Measurements from ENCODE around the gene ATG101.

ATG101 gene

DNA sequence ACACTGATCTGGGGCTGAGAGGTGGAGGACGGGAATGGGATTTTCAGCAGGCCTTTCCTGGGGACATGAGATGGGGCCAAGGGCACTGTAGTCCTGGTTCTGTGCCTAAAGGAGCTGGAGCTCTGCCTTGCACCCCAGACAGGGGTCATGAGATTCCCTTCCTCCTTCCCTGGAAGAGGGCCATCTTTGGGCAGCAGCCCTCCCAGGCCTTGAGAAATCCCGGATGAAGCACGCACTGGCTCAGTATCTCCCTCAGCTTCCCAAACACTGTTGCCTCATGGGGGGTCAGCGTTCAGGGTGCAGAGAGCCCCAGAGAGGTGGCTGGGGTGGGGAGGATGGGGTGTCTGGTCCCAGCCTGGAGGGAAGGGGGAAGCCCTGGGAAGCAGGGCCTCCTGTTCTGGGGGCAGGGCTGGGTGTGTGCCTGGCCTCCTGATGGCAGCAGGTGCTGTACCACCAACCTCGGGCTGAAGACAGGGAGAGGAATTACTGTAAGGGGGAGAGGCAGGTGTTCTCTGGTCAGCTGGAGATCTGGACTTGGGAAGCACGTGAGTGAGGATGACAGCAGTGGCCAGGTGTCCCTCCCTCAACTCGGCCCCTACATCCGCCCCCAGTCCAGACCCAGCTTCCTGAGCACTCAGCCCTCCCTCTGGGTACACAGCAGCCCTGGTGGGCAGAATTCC lies 26.9 kb upstream of the ATG101 start:
- DNase-seq, result no peak

DNA sequence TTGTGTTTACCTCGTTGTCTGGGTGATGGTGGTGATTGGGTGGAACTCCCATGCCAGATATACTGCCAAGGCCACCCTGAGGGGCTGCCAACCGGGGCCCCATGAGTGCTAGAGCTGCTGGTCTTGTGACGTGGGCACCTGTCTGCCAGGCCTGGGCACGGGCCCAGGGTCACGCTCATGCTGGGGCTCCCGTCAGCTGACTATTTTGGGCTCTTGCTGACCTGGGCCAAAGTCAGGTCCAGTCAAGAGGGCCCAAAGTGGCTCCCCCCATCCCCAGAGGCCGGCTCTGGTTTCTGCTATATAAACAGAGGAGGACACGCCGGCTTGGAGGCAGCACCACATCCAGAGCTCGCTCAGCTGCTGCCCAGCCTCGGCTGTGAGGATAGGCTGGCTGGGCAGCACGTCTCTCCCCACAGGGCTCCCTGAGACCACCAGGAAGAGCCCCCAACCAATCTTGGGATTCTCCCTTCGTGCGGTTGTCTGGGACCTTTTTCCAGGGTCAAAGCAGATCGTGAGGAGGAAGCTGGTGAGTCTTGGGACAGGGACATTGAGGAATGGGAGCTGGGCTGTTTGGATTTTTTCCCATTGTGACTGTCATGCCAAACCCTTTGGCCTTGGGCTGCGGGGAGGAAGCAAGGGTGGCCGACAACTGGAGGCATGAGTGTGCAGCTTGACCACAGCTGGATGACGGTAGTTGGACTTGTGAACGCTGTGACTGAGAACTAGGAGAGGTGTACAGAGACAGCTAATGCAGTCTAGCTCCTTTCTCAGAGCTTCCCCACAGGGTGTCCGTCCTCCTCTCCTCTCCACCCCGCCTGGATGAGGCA lies 26.2 kb upstream of the ATG101 start:
- DNase-seq, result no peak

DNA sequence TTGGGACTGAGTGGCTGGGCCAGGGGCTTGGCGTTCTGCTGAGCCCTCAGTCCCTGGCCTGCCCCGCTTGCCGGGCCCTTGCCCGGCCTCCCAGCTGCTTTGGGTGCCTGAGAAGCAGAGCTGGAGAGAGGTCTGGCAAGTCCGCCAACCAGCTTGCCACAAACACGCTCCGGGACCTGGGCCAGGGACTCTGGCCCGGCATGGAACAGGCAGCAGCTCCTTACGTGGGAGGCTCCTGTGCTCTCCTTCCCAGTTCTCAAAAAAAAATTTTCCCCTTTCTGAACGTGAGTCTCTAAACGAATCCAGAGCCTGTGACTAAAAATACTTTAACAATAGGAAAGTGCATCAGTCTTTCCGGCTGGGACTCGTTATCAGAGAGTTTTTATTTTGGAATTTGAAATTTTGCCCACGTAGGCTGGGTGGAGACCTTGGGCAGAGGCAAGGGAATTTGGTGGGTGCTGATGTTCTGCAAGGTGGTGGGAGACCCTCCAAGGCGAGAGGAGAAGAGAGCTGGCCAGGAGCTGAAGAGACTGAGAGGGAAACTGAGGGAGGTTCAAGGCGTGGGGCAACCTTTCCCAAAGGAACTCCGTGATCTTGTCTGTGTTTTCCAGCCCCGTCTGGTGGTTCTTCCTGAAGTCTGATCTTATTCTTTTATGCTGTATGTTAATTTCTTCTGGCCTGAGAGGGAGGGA lies 25.3 kb upstream of the ATG101 start:
- no peak for DNase-seq

DNA sequence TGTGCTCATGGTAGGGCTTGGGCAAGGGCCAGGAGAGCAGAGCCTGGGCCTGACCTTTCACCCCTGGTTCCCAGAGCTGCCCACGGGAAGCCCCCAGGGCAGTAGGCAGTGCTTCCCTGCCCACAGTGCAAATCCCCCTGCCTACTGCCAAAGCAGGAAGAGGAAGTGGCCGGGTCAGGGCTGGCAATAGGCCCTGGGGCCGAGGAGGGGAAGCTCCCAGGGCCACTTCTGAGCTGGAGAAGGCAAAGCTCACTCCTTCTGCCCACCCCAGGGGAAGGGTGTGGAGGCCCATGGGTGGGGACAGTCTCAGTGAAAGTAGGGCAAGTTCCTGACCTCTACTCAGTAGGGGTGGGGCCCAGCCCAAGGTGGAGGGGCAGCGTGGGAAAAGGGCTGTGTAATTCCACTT lies 24.0 kb upstream of the ATG101 start:
- peak; percentile 13 for DNase-seq

DNA sequence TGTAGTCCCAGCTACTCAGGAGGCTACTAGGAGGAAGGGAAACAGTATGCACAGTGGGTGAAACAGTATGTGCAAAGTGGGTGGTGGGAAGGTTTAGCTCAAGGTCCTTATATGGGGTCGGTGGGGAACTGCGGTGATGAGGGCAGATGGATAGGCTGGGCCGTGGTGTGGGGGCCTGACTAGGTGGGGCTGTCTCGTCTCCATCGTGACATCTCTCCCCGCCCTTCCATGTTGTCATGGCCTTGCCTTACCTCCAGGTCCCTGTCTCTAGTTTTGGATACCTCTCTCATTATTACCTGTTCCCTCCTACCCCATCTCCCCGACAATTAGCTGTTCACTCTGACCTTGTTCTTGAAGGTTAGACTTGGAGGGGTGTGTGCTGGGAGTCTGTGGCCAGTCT lies 22.9 kb upstream of the ATG101 start:
- DNase-seq, result no peak

DNA sequence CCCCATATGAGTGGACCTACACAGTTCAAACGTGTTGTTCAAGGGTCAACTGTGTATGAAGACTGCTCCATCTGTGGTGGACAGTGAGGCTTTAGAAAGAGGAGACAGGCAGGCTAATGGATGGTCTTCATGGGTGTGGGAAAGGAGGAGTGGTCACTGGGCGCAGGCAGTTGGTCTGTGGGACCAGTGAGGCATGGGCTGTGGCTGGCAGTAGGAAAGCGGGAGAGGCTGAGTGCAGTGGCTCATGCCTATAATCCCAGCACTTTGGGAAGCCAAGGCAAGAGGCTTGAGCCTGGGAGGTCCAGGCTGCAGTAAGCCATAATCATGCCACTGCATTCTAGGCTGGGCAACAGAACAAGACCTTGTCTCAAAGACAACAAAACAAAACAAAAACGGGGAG lies 20.5 kb upstream of the ATG101 start:
- no peak for DNase-seq

DNA sequence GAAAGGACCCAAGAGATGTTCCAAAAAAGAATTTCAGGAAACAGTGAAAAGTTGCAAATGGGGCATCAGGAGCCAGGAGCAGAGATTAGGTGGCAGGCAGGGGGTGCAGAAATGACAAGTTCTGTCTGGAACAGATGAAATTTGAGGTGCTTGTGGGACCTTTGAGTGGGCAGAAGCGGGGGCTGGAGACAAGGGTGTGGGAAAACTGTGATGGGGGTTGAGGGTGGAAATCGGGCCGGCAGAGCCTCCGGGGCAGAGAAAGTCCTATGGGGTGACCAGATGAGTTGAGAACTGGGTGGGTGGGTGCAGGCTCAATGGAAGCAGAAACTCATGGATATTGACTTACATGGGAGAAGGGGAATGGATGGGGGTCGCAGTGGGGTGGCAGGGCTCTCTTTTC lies 20.1 kb upstream of the ATG101 start:
- no peak for DNase-seq

DNA sequence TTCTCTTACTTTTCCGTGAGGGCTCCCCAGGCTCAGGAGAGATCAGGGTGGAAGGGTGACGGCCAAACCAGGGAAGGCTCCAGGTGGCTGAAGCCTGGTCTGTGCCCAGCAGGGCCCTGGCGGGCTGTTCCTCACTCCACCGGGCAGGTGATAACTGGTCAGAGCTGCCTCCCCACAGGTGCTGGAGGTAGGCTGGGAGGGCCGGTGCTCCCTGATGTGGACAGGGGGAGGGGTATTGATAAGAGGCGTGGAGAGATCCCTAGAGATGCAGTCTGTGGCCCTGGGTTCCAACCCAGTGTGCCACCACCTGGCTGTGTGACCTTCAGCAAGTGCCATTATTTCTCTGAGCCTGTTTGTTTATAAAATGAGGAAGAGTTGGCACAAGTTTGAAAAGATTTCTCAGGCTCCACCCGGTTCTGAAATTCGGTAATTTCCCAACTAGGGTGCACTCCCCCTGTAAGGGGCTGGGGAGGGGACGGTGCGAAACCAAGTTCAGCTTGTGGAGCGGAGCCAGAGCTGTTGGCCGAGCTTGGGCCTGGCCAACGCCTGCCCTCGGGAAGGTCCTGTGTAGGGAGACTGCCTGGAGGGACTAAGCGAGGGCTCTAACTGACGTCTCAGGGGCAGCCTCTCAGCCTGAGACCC lies 19.5 kb upstream of the ATG101 start:
- DNase-seq, result no peak

DNA sequence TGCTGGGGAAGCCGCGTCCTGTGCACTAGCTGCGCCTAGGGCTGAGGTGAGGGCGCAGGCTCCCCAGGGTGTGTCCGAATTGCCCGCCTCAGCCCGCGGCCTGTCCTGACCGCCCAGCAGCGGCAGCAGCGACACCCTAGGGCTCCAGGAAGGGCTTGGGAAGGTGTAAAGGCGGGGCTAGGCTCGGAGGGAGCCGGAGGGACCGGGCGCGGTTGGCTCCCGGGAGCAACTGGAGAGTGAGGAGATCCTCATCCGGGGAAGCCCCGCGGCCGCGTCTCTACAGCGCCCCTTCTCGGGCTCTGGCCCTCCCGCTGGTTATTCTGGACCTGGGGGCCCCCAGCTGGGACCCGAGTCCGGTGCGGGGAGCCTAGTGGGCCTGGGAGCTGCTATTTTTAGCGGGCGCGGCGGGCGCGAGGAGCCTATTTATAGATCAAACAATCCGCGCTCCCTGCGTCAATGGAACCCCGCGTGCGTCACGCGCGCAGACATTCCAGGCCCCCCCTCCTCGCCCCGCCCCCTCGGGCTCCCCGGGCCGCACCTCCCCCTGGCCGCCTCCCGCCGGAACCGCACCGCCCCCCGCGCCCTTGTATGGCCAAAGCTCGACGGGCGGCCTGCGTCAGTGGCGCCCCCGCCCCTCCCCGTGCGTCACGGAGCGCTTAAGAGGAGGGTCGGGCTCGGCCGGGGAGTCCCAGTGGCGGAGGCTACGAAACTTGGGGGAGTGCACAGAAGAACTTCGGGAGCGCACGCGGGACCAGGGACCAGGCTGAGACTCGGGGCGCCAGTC lies 18.8 kb upstream of the ATG101 start, which contains the start of gene NR4A1:
TSS of gene NR4A1 (plus strand) at position 685 of the 784 bp plus-strand sequence. CDS start 2,887 bp downstream, outside the sequence.
- peak; percentile 60 for DNase-seq

DNA sequence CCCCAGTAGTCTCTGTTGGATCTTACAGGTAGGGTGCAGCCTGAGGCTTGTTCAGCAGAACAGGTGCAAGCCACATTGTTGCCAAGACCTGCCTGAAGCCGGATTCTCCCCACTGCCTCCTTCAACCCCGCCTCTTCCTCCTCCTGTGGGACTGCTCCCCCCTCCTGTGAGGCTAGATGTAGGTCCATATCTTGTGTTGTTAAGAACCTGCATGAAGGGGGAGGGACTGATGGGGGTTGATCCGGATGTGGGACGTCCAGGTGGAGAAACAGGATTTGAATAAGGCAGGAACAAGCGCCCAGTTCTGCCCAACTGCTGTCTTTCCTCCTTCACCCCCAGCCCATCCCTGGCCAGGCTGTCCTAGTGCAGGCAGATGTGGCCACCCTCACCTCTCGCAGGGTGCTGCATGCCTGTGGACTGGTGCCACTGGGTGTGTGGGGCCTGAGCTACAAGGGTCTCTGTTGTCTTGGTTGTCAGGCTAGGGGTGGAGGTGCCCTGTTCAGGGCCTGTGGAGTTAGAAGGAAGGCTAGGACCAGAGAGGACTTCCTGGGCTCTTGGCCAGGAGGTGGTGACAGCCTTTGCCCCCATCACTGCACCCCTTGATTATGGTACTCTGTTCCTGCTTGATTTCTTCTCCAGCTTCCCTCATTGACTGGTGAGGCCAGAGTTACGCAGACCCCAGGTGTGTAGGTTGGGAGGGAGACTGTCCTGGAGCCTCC lies 17.2 kb upstream of the ATG101 start:
- DNase-seq, result no peak

DNA sequence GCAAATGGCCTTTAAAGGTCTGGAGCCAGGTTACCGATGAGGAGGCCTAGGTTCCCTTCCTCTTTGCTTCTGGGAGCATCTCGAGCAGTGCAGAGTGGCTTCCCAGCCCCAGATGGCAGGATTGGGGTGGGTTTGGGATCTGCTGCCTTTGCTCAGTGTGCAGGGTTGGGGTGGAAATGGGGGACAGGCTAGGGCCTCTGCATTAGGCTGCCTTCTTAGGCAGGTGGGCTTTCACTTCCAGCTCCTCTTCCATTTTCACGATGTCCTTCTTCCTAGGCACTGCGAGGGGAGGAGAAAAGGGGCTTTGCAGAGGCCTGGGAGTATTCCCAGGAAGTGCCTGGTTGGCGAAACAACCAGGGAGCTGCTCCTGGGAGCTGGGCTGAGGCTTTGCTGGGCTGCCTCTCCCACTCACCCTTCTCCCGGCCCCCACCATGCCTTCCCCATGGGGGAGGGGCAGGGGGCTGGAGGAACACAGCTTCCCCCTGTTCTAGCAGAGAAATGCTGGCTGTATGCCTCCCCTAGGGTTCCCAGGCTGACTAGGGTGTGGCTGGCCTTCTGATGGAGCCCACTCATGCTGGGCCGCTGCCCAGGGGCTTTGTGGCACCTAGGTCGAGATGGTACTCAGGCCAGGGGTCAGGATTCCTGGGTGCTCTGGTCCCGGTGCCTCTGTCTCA lies 16.1 kb upstream of the ATG101 start:
- DNase-seq, result no peak

DNA sequence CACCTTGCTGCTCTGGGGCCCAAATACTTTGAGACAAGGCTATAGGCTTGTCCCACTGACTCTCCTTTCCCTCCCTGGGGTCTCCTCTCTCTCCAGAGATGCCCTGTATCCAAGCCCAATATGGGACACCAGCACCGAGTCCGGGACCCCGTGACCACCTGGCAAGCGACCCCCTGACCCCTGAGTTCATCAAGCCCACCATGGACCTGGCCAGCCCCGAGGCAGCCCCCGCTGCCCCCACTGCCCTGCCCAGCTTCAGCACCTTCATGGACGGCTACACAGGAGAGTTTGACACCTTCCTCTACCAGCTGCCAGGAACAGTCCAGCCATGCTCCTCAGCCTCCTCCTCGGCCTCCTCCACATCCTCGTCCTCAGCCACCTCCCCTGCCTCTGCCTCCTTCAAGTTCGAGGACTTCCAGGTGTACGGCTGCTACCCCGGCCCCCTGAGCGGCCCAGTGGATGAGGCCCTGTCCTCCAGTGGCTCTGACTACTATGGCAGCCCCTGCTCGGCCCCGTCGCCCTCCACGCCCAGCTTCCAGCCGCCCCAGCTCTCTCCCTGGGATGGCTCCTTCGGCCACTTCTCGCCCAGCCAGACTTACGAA lies 15.4 kb upstream of the ATG101 start:
- DNase-seq, result no peak

DNA sequence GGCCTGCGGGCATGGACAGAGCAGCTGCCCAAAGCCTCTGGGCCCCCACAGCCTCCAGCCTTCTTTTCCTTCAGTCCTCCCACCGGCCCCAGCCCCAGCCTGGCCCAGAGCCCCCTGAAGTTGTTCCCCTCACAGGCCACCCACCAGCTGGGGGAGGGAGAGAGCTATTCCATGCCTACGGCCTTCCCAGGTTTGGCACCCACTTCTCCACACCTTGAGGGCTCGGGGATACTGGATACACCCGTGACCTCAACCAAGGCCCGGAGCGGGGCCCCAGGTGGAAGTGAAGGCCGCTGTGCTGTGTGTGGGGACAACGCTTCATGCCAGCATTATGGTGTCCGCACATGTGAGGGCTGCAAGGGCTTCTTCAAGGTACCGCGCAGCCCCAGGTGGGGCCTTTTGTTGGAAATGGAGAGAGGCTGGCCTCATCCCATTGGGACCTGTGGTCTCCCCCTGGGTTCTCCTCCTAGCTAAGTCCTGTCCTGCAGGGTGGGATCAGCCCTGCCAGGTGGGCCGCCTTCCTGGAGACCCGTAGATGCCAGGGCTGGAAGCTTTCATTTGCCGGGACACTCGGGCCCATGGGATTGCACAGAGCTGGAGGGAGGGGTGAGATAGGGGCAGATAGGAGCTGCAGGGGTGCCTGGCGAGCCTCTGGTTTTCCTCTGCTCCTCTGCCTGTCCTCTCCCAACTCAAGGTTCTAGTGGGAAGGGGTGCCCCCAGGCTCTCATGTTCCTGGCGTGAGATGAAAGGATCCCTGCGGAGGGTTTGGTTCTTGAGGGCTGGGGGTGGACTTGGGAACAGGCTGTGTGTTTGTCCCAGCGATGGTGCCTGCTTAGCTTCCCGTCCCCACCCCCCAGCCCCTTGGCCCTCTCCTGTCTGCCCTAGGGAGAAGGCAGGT lies 14.7 kb upstream of the ATG101 start:
- DNase-seq, result no peak

DNA sequence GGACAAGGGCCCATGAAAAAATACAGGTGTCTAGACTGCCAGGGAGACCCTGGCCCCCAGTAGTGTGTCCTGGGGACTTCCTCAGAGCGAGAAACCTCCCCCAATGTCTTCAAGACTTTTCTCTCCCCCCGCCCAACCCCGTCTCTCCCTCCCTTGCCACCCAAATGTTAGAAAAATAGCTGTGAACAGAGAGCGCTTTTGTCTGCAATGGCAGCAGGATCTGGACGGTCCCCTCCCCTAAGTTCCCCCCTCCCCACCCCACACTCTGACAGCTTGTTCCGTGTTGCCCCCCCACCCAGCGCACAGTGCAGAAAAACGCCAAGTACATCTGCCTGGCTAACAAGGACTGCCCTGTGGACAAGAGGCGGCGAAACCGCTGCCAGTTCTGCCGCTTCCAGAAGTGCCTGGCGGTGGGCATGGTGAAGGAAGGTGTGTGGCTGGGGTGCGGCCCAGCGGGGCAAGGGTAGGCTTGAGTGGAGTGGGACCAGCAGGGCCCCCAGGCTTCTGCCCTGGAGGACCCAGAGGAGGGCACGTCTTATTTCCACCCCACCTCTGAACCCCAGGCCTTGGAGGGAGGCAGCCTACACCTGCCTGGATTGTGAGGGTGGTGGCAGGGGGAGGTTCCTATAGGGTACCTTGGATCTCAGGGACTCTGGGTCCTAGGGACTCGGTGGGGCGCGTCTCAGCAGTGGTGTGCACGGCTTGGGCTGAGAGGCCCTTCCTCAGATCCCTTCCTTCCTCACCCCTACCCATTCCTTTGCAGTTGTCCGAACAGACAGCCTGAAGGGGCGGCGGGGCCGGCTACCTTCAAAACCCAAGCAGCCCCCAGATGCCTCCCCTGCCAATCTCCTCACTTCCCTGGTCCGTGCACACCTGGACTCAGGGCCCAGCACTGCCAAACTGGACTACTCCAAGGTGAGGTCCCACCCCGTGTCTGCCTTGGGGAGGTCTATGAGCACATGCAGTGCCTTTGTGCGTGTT lies 13.8 kb upstream of the ATG101 start:
- no peak for DNase-seq

DNA sequence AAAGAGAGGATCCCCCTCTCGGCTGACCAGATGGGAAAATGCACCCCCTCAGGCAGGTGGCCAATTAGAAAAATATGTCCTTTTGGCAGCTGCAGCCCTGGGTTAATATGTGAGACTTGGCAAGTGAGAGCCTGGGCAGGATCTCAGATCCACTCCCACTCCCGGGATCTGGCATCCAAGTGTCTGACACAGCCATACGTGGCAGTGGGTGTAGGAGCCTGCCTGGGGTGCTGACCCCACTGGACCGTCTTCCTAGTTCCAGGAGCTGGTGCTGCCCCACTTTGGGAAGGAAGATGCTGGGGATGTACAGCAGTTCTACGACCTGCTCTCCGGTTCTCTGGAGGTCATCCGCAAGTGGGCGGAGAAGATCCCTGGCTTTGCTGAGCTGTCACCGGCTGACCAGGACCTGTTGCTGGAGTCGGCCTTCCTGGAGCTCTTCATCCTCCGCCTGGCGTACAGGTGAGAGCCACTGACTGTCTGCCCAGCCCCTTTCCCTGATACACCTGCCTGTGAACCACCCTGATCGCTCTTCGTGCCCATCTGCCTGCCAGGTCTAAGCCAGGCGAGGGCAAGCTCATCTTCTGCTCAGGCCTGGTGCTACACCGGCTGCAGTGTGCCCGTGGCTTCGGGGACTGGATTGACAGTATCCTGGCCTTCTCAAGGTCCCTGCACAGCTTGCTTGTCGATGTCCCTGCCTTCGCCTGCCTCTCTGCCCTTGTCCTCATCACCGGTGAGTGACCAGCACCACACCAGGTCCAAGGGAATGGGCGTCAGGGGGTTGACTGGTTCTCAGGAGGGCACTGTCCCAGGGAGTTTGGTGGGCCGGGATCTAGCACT lies 12.8 kb upstream of the ATG101 start:
- DNase-seq, result no peak

DNA sequence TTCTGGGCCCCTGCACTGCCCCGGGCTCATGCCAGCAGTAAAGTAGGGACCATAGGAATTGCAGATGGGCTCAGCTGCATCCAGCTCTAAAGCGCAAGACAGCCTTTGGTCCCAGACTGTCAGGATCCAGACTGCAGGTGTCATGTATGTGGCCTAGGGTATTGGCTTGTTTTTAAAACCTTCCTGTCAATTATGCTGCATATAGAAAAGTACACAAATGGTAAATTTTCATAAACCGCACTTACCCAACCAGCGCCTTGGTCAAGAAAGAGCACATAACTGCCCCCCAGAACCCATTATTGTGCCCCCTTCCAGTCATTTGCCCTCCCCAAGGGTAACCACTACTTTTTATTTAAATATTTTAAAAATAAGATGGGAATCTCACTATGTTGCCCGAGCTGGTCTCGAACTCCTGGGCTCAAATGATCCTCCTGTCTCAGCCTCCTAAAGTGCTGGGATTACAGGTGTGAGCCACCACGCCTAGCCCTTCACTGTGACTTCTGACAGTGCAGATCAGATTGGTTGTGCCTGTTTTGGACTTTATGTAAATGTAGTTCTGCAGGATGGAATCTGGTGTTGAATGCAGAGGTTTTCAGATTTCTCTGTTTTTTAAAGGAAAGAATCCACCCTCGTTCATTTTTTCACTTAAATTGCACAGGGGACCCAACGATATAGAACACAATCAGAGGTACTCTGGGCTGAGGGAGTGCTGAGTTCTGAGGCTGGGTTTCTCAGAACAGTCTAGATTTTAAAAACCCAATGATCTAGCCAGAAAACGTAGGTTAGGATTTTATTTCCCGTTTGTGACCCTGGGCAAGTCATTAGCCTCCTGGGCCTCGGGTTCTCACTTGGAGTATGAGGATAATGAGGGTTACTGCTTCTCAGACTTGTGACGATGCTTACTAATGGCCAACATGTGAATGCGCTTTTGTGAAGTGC lies 11.9 kb upstream of the ATG101 start:
- no peak for DNase-seq
